Measurements from ENCODE around the gene DLEC1.
"Not testable (repeated sequence)": the region's sequence is repeated elsewhere in the genome, so short reads cannot be mapped to it uniquely, and the experiment has no call there.

The DLEC1 gene

GRCh38 chr3:38130631-38131065 is 91.6 kb downstream of the DLEC1 start:
- 97% methylated on average over 3 of the region's 3 CpGs for WGBS
- no peak overlapping the region for H3K9ac ChIP-seq (ENCODE audit: low read depth, low read length)
- no peaks in the 10 kb centered on the region for H3K9me3 ChIP-seq (ENCODE audit: insufficient read depth, low read depth, low read length)
- H3K27ac ChIP-seq (ENCODE audit: low read depth, low read length), result no peak overlapping the region
- peaks cover 75% of the 10 kb centered on the region for H3K36me3 ChIP-seq (ENCODE audit: insufficient read depth, low read length)
- no peak overlapping the region for H3K4me3 ChIP-seq (ENCODE audit: low read length)
- H3K4me1 ChIP-seq (ENCODE audit: insufficient read depth, low read length), result no peaks in the 10 kb centered on the region
- no peaks in the 10 kb centered on the region for H3K27me3 ChIP-seq (ENCODE audit: insufficient read depth, low read length)

- Histone ChIP-seq H3K4me3 (ENCODE audit: low read length) (no peak overlapping the region), H3K9me3 (ENCODE audit: insufficient read depth, low read depth, low read length) (no peaks in the 10 kb centered on the region), H3K27me3 (ENCODE audit: insufficient read depth, low read length) (no peaks in the 10 kb centered on the region), H3K36me3 (ENCODE audit: insufficient read depth, low read length) (peaks cover 64% of the 10 kb centered on the region), H3K4me1 (ENCODE audit: insufficient read depth, low read length) (no peaks in the 10 kb centered on the region), H3K9ac (ENCODE audit: low read depth, low read length) (no peak overlapping the region), H3K27ac (ENCODE audit: low read depth, low read length) (no peak overlapping the region)
- WGBS, result 58% methylated on average over 6 of the region's 6 CpGs
Observed at GRCh38 chr3:38131621-38132369, 92.8 kb downstream of the DLEC1 start.

GRCh38 chr3:38133209-38133556 is 94.2 kb downstream of the DLEC1 start:
- Histone ChIP-seq H3K4me1 (ENCODE audit: insufficient read depth, low read length) (no peaks in the 10 kb centered on the region), H3K9me3 (ENCODE audit: insufficient read depth, low read depth, low read length) (no peaks in the 10 kb centered on the region), H3K27ac (ENCODE audit: low read depth, low read length) (no peak overlapping the region), H3K9ac (ENCODE audit: low read depth, low read length) (no peak overlapping the region), H3K36me3 (ENCODE audit: insufficient read depth, low read length) (peaks cover 50% of the 10 kb centered on the region), H3K4me3 (ENCODE audit: low read length) (no peak overlapping the region), H3K27me3 (ENCODE audit: insufficient read depth, low read length) (no peaks in the 10 kb centered on the region)
- WGBS, result 96% methylated on average over 3 of the region's 3 CpGs

- no peak overlapping the region for H3K9ac ChIP-seq (ENCODE audit: low read depth, low read length)
- 94% methylated on average over 10 of the region's 10 CpGs for WGBS
Observed at GRCh38 chr3:38133557-38134405, 94.8 kb downstream of the DLEC1 start.

GRCh38 chr3:38134517-38135143 is 95.6 kb downstream of the DLEC1 start:
- not testable (repeated sequence) for H3K9me3 ChIP-seq (ENCODE audit: insufficient read depth, low read depth, low read length); H3K27ac ChIP-seq (ENCODE audit: low read depth, low read length); H3K4me1 ChIP-seq (ENCODE audit: insufficient read depth, low read length); H3K9ac ChIP-seq (ENCODE audit: low read depth, low read length); H3K4me3 ChIP-seq (ENCODE audit: low read length); H3K27me3 ChIP-seq (ENCODE audit: insufficient read depth, low read length)
- H3K36me3 ChIP-seq (ENCODE audit: insufficient read depth, low read length), result peaks cover 39% of the 10 kb centered on the region
- 93% methylated on average over 10 of the region's 10 CpGs for WGBS

More at GRCh38 chr3:38133557-38134405, 94.8 kb downstream of the DLEC1 start:
- Histone ChIP-seq H3K9me3 (ENCODE audit: insufficient read depth, low read depth, low read length) (no peaks in the 10 kb centered on the region), H3K4me3 (ENCODE audit: low read length) (no peak overlapping the region), H3K27me3 (ENCODE audit: insufficient read depth, low read length) (no peaks in the 10 kb centered on the region), H3K4me1 (ENCODE audit: insufficient read depth, low read length) (no peaks in the 10 kb centered on the region), H3K27ac (ENCODE audit: low read depth, low read length) (no peak overlapping the region), H3K36me3 (ENCODE audit: insufficient read depth, low read length) (peaks cover 47% of the 10 kb centered on the region)

- not testable (repeated sequence) for H3K27me3 ChIP-seq (ENCODE audit: insufficient read depth, low read length); H3K27ac ChIP-seq (ENCODE audit: low read depth, low read length); H3K9me3 ChIP-seq (ENCODE audit: insufficient read depth, low read depth, low read length); H3K4me1 ChIP-seq (ENCODE audit: insufficient read depth, low read length)
- peaks cover 30% of the 10 kb centered on the region for H3K36me3 ChIP-seq (ENCODE audit: insufficient read depth, low read length)
- 80% methylated on average over 8 of the region's 10 CpGs for WGBS
- peak overlapping the region; percentile 65 for H3K9ac ChIP-seq (ENCODE audit: low read depth, low read length)
- H3K4me3 ChIP-seq (ENCODE audit: low read length), result peak overlapping the region; percentile 77
Observed at GRCh38 chr3:38135621-38136277, 96.7 kb downstream of the DLEC1 start.

- peaks cover 30% of the 10 kb centered on the region for H3K36me3 ChIP-seq (ENCODE audit: insufficient read depth, low read length)
- peak overlapping the region; percentile 77 for H3K4me3 ChIP-seq (ENCODE audit: low read length)
- H3K27me3 ChIP-seq (ENCODE audit: insufficient read depth, low read length), result peaks cover 7% of the 10 kb centered on the region; the same call in 1 of the 2 replicates
- under 1% methylated on average over 20 of the region's 20 CpGs for WGBS
- H3K9ac ChIP-seq (ENCODE audit: low read depth, low read length), result peak overlapping the region; percentile 65
- peak overlapping the region; percentile 48 for H3K27ac ChIP-seq (ENCODE audit: low read depth, low read length)
- H3K4me1 ChIP-seq (ENCODE audit: insufficient read depth, low read length), result peaks cover 3% of the 10 kb centered on the region; the same call in 1 of the 2 replicates
- H3K9me3 ChIP-seq (ENCODE audit: insufficient read depth, low read depth, low read length), result no peaks in the 10 kb centered on the region
Observed at GRCh38 chr3:38136393-38136776, 97.4 kb downstream of the DLEC1 start.

GRCh38 chr3:38136777-38137614 is 98.0 kb downstream of the DLEC1 start, which contains the start of gene ACAA1:
ACAA1 (minus strand) TSS chr3:38137127; CDS start chr3:38137035, 92 bp downstream.
- peaks cover 7% of the 10 kb centered on the region; the same call in 1 of the 2 replicates for H3K27me3 ChIP-seq (ENCODE audit: insufficient read depth, low read length)
- H3K9me3 ChIP-seq (ENCODE audit: insufficient read depth, low read depth, low read length), result no peaks in the 10 kb centered on the region
- peaks cover 34% of the 10 kb centered on the region for H3K36me3 ChIP-seq (ENCODE audit: insufficient read depth, low read length)
- peak within 1 kb of the TSS; percentile 65 for H3K9ac ChIP-seq (ENCODE audit: low read depth, low read length)
- under 1% methylated on average over 66 of the region's 66 CpGs for WGBS
- peak within 1 kb of the TSS; percentile 79 for H3K27ac ChIP-seq (ENCODE audit: low read depth, low read length)
- peak within 1 kb of the TSS; percentile 89 for H3K4me3 ChIP-seq (ENCODE audit: low read length)
- H3K4me1 ChIP-seq (ENCODE audit: insufficient read depth, low read length), result peaks cover 3% of the 10 kb centered on the region; the same call in 1 of the 2 replicates

- H3K4me1 ChIP-seq (ENCODE audit: insufficient read depth, low read length), result peaks cover 3% of the 10 kb centered on the region; the same call in 1 of the 2 replicates
- peaks cover 7% of the 10 kb centered on the region; the same call in 1 of the 2 replicates for H3K27me3 ChIP-seq (ENCODE audit: insufficient read depth, low read length)
- WGBS, result 13% methylated on average over 22 of the region's 22 CpGs
- peak overlapping the region; percentile 89 for H3K4me3 ChIP-seq (ENCODE audit: low read length)
- H3K27ac ChIP-seq (ENCODE audit: low read depth, low read length), result peak overlapping the region; percentile 79
- H3K36me3 ChIP-seq (ENCODE audit: insufficient read depth, low read length), result peaks cover 34% of the 10 kb centered on the region
- no peaks in the 10 kb centered on the region for H3K9me3 ChIP-seq (ENCODE audit: insufficient read depth, low read depth, low read length)
- H3K9ac ChIP-seq (ENCODE audit: low read depth, low read length), result peak overlapping the region; percentile 89
Observed at GRCh38 chr3:38137615-38138348, 98.8 kb downstream of the DLEC1 start.

Data from HUES64 (cell line).